Nephron progenitor cell (in vitro differentiated cells): ENCODE measurements around the gene CLEC2D.

ENCODE experiments used
- DNase-seq: peaks from one replicate; pipeline ENCODE4 v3.0.0; 2021
- H3K27ac Mint-ChIP-seq: 2 replicates; pipeline ENCODE4 v1.8.0; 2021; ENCODE audit warnings: mild to moderate bottlenecking, moderate library complexity, mixed read lengths
- H3K27me3 Mint-ChIP-seq: 2 replicates; pipeline ENCODE4 v1.8.0; 2021; ENCODE audit warnings: mild to moderate bottlenecking, low read depth, mixed read lengths; ENCODE audit not compliant: poor library complexity
- H3K36me3 Mint-ChIP-seq: 2 replicates; pipeline ENCODE4 v1.8.0; 2021; ENCODE audit warnings: low read depth, mixed read lengths
- H3K4me1 Mint-ChIP-seq: 2 replicates; pipeline ENCODE4 v1.8.0; 2021; ENCODE audit warnings: mixed read lengths
- H3K4me3 Mint-ChIP-seq: 2 replicates; pipeline ENCODE4 v1.8.0; 2021; ENCODE audit warnings: mild to moderate bottlenecking, moderate library complexity, mixed read lengths
- H3K9me3 Mint-ChIP-seq: 2 replicates; pipeline ENCODE4 v1.8.0; 2021; ENCODE audit warnings: mild to moderate bottlenecking, moderate library complexity, mixed read lengths
- CTCF ChIP-seq: fragments of 200-600 bp; sonication (generic); IDR thresholded peaks from 2 replicates; pipeline ENCODE4 v1.5.0; 2021; ENCODE audit warnings: antibody characterized with exemption

Gene CLEC2D

DNA sequence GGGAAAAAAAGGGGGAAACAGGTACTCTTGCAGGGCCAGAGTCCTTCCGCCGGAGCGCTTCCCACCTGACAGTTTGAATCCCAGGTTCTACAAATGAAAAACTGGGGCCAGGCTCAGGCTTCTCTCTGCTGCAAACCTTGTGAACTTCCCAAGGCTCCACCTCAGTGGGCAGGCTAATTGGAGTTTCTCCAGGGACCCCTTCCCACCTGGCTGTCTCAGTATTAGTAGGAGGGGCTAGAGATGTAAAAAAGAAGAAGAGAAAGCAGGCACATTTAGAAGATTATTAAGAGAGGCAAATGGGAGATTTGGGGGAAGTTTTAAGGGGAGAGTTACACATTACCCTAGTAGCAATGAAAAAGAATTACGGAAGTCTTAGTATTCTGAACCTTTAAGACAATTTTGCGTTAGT lies 20.0 kb upstream of the CLEC2D start:
- H3K4me1 Mint-ChIP-seq, result peaks cover 53% of the 10 kb centered on the region
- H3K36me3 Mint-ChIP-seq, result peaks cover 40% of the 10 kb centered on the region
- peak; percentile 19 for DNase-seq

GRCh38 chr12:9650151-9650576 lies 19.3 kb upstream of the CLEC2D start:
- Mint-ChIP-seq H3K27ac (peak overlapping the region; percentile 67), H3K27me3 (peaks cover 2% of the 10 kb centered on the region)

More for the DNA sequence above, 20.0 kb upstream of the CLEC2D start:
- H3K27ac Mint-ChIP-seq, result peak overlapping the region; percentile 84
- H3K9me3 Mint-ChIP-seq, result peaks cover 17% of the 10 kb centered on the region
- TF ChIP-seq CTCF, result no peak
- H3K4me3 Mint-ChIP-seq, result peak overlapping the region; percentile 82
- H3K27me3 Mint-ChIP-seq, result peaks cover 2% of the 10 kb centered on the region

DNA sequence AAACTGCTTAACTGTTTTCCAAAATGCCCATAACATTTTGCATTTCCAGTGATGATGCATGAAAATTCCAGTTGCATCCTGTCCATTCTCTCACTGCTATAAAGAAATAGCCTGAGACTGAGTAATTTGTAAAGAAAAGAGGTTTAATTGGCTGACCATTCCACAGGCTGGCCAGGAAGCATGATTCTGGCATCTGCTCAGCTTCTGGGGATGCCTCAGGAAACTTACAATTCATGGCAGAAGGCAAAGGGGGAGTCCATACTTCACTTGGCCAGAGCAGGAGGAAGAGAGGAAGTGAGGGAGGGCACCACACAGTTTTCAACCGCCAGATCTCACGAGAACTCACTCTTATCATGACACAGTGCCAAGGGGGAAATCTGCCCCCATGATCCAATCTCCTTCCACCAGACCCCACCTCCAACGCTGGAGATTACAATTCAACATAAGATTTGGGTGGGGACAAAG lies 18.2 kb upstream of the CLEC2D start:
- peaks cover 11% of the 10 kb centered on the region for H3K9me3 Mint-ChIP-seq
- H3K4me1 Mint-ChIP-seq, result peaks cover 53% of the 10 kb centered on the region
- H3K27ac Mint-ChIP-seq, result no peak overlapping the region
- H3K36me3 Mint-ChIP-seq, result peaks cover 46% of the 10 kb centered on the region
- H3K4me3 Mint-ChIP-seq, result peak overlapping the region; percentile 55
- no peak for TF ChIP-seq CTCF
- peaks cover 2% of the 10 kb centered on the region for H3K27me3 Mint-ChIP-seq
- no peak for DNase-seq

More at GRCh38 chr12:9650151-9650576, 19.3 kb upstream of the CLEC2D start:
- peaks cover 14% of the 10 kb centered on the region for H3K9me3 Mint-ChIP-seq
- H3K4me1 Mint-ChIP-seq, result peaks cover 53% of the 10 kb centered on the region
- no peak for DNase-seq
- no peak for TF ChIP-seq CTCF
- H3K36me3 Mint-ChIP-seq, result peaks cover 43% of the 10 kb centered on the region
- peak overlapping the region; percentile 82 for H3K4me3 Mint-ChIP-seq

- Mint-ChIP-seq H3K9me3 (peaks cover 10% of the 10 kb centered on the region), H3K36me3 (peaks cover 89% of the 10 kb centered on the region), H3K4me1 (no peaks in the 10 kb centered on the region), H3K4me3 (no peak overlapping the region), H3K27ac (no peak overlapping the region), H3K27me3 (peaks cover 2% of the 10 kb centered on the region)
- TF ChIP-seq CTCF, result no peak
- DNase-seq, result no peak
Observed at GRCh38 chr12:9660046-9660445, 9.5 kb upstream of the CLEC2D start.

DNA sequence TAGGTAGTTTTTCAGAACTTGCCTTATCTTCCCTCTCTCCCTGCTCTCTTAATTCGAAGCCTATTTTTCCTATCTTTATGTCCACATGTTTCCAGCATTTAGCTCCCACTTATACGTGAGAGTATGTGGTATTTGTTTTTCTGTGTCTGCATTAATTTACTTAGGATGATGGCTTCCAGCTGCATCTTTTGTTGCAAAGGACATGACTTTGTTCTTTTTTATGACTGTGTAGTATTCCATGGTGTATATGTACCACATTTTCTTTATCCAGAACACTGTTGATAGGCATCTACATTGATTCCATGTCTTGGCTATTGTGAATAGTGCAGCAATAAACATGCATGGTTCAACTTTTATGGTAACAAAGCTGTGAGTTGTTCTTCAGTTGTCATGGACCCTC lies 7.8 kb upstream of the CLEC2D start:
- TF ChIP-seq CTCF, result no peak
- Mint-ChIP-seq H3K4me3 (no peak overlapping the region), H3K27ac (no peak overlapping the region), H3K9me3 (peaks cover 10% of the 10 kb centered on the region), H3K4me1 (no peaks in the 10 kb centered on the region), H3K27me3 (peaks cover 2% of the 10 kb centered on the region), H3K36me3 (peaks cover 90% of the 10 kb centered on the region)
- DNase-seq, result no peak

DNA sequence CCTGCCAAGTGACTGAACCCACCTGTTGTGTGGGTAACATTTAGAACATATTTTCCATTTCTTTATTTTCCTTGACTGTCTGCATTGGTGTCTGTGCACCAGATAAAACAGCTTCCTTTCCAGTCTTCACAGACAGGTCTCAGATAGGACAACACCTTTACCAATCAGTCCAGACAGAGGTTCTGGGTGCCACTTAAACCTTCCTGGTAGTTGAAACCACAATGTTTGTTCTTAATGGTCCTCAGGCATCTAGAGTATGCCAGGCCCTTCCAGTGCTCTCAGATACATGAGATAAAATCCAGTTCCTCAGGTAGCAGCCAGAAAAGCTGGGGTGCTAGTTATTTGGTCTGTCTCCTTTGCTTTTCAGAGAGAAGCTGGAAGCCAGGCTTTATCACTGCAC lies 7.0 kb upstream of the CLEC2D start:
- Mint-ChIP-seq H3K4me3 (no peak overlapping the region), H3K36me3 (peaks cover 91% of the 10 kb centered on the region), H3K27me3 (peaks cover 2% of the 10 kb centered on the region), H3K4me1 (no peaks in the 10 kb centered on the region), H3K9me3 (peaks cover 10% of the 10 kb centered on the region), H3K27ac (no peak overlapping the region)
- no peak for TF ChIP-seq CTCF
- DNase-seq, result no peak
